ENCODE data around the gene SSBP2.
"Not testable (repeated sequence)": the region's sequence is repeated elsewhere in the genome, so short reads cannot be mapped to it uniquely, and the experiment has no call there.

Gene SSBP2

DNA sequence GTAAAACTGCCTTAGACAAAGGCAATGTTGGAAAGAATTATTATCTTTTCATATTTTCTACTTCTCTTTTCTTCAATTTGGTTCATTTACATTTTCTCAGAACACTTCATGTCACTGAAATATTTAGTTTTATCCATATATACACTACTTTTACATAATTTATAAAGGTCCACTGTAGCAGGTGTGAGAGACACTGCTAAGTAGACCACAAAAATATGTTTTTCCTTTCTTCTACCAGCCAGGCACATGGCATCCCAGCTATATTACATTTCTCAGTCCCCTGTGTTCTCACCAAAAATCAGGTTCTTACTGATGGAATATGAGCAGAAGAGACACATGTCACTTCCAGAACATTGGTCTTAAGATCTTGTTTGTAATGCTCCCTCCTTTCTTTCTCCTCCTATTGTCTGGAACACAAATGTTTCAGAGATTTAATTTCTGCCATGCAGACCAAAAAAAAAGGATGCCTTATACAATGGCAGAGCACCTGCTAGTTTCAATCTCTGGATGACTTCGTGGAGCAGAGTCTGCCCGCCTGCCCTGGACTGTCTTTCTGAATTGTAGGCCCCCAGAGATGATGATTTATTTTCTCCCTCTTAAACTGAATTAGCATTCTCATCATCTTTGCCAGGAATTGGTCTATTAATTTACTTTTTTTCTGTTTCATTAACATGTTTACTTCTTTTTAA, 231.5 kb downstream of the SSBP2 start:
- DNase-seq = no peak

DNA sequence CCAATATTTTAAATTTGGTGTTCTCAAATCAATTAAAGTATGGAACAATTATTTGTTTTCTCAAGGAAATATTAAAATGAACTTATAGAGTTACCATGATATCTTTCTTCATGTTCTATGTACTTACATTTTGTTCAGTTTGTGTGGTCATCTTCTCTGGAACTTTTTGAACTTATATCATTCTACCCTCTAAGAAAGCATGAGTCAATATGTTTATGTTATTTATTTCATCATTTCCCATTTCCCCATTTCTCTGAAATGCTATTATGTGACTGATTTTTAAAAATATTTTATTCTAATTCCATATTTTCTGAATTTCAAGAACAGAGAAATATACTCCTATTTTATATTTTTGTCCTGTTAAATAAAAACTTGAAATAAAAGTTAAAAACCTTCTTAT, 233.4 kb downstream of the SSBP2 start:
- DNase-seq = peak; percentile 31 to 36

DNA sequence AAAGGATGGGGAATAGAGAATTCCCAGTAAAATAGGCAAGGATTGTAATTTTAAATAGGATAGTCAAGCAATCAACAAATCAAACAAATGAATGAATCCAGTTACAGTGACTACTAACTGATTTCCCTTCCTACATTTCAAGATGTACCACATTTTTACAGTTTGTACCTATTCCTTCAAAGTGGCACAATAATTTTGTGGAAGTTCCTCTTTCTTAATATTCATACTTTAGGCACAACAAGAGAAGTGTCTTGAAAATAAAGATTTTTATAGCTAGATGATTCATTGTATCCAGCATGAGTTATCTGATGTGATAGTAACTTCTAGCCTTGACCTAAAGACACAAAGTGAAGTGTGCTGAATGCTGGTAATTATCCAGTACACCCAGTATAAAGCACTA, 234.8 kb downstream of the SSBP2 start:
- DNase-seq = peak in 1 of 2 experiments; percentile 12

DNA sequence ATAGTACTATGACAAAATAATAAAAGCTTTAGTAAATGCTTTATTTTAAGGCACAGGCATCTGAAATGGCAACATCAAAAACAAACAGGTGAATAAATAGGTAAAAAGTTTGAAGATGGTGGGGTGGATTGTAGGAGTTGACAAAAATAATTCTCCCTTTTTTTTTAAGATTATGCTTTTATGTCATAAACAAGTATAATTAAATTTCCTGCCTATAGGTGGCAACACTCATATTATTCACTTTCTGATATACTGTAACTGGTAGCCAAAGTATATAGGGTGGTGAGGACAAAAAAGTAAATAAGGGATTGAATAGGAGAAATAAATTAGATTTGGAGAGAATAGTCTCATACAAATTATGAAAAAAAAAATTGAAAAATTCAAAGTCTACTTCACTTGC, 236.9 kb downstream of the SSBP2 start:
- DNase-seq = peak; percentile 43 to 54

DNA sequence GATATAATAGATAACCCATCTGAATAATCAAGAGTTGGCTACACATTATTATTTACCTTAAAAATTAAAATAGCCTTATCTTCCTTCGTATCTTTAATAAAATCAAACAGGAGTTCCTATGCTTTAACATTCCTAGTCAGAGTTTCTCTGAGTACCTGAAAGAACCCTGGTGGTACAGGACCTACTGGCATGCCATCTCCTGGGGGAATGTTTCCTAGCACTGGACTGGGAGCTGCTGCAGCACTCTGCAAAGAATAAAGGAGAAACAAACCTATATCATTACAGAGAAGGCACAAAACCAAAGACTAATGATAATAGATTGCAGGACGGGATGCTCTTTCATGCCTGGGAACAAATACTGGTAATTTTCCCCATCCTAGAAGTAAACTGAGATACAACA, 237.4 kb downstream of the SSBP2 start:
- no peak for DNase-seq

DNA sequence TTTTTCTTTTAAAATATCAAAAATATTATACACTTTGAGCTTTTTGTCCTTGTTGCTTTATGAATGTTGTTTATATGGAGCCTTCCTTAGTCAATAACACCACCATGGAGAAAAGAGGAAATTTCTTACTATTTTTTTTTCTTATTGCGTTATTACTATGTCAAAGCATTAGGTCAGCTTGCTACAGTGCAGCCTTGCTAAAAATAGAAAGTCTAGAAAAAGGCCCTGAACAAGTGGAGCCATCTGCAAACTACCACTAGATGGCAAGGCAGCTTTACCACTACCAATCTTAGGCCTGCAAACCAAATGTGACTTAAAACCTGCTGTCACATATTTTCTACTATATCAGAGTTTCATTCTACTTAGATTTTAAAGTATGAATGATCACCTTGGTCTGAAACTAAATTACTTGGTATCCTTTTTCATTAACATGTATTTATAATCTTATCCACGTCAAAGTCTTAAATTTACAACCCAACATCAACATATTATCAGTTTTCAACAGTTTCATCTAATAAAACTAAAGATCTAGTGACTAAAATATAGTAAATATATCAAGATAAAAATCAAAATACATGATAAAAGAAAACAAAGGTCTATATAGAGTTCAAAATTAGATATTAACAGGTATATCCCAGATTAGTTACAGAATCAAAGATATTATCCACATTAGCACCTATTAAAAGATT, 243.9 kb downstream of the SSBP2 start:
- DNase-seq = peak; percentile 95

DNA sequence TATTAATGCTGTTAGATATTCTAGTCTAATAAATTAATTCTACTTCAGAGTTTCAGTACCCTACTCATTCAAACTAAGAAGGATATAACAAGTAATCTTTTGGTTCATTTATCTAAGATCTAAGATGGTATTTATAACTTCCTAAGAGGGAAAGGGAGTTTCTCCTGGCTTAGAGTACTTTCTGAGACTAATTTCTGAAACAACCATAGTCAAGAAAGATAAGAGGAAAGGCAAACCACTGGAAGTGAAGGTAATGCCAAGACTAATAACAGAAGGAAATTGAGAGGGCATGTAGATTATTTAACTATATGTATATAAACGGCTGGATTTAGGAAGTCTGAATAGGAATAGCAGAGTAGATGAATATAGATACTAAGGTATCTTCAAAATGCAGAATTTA, 244.5 kb downstream of the SSBP2 start:
- no peak for DNase-seq

DNA sequence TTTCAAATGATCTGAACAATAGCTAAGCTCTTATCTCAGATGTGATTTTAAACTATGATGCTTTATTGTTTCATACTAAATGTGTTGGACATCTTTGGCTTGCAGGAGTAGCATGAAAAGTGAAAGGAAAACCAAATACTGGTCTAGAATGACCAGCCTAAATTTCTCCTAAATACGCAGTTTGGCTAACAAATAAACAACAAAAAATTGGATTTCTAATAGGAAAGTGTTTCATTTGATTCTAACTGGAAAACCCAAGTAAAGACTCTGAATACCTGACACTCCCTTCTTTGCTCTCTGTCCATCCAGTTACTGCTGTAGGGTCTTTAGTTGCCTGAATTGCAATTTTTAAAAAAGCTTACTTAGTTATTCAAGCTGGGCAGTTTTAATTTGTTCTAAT, 245.2 kb downstream of the SSBP2 start:
- no peak for DNase-seq

DNA sequence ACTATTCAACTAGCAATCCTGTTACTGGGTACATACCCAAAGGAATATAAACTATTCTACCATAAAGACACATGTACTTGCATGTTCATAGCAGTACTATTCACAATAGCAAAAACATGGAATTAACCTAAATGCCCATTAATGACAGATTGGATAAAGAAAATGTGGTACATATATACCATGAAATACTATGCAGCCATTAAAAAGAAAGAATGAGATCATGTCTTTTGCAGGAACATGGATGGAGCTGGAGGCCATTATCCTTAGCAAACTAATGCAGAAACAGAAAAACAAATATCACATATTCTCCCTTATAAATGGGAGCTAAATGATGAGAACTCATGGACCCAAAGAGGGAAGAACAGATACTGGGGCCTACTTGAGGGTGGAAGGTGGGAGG, 247.3 kb downstream of the SSBP2 start:
- not testable (repeated sequence) for DNase-seq

DNA sequence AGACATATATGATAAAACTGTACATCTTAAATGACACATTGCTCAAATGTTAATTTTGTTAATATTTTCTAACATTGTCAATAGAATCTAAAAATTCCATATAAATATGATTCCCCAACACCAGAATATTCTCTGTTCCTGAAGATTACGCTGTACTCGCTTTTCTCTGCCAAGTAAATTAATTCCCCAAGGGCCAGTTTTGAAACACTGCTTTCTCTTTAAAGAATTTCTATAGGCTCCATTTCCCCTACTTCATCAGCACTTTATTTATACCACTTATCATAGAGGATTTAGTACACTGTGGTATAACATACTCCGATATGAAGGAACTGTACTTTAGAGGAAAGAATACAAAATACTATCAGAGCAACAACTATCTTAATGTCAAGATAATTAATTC, 255.6 kb downstream of the SSBP2 start:
- DNase-seq = no peak

DNA sequence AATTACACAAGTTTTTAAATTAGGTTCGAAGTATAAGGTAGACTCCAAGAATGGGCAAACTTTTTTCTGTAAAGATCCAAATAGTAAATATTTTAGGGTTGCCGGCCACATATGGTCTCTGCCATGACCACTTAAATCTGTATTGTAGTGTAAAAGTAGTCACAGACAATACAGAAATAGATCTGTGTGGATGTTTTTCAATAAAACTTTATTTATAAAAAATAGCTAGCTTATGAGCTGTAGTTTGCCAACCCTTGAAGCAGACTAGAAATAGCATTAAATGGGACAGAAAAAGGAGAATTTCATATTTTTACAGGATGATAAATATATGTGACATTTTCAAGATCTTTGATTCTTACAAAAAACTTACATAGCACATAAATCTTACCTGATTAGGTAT, 262.0 kb downstream of the SSBP2 start:
- DNase-seq = no peak

DNA sequence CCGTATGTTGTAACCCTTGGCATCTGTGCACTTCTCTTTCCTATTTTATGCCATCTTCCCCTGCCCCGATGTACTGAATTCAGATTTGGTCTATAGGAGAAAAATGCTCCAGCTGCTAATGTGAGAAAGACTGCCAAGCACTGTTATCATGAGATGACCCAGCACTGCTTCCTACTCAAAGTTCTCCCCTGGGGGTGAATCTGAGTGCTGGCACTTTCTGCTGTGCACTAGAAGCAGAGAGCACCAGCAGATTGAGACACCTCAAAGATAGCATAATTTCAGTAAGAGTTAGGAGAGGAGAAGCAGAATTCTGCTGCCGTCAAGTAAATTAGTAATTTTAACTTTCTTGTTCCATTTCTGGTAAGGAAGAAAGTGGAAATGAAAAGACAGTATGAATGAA, 264.2 kb downstream of the SSBP2 start:
- DNase-seq = no peak

DNA sequence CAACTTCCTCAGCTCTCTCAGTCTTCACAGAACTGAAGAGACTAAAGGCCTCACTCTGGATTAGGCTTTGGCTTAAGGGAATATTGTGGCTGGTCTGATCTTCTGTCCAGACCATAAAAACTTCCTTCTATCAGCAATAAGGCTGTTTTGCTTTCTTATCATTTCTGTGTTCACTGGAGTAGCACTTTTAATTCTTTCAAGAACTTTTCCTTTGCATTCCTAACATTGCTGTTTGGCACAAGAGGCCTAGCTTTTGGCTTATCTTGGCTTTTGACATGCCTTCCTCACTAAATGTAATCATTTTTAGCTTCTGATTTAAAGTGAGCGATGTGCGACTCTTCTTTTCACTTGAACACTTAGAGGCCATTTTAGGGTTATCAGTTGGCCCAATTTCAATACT, 268.3 kb downstream of the SSBP2 start:
- no peak for DNase-seq

DNA sequence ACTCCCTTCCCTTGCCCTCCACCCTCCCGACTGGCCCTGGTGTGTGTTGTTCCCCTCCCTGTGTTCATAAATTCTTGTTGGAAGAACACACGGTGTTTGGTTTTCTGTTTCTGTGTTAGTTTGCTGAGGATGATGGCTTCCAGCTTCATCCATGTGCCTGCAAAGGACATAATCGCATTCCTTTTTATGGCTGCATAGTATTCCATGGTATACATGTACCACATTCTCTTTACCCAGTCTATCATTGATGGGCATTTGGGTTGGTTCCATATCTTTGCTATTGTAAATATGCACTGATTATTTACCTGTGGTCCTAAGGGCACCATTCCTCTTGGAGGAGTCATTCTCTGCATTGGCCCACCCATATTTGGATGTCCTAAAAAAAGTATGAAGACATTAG, 277.5 kb downstream of the SSBP2 start:
- not testable (repeated sequence) for DNase-seq

DNA sequence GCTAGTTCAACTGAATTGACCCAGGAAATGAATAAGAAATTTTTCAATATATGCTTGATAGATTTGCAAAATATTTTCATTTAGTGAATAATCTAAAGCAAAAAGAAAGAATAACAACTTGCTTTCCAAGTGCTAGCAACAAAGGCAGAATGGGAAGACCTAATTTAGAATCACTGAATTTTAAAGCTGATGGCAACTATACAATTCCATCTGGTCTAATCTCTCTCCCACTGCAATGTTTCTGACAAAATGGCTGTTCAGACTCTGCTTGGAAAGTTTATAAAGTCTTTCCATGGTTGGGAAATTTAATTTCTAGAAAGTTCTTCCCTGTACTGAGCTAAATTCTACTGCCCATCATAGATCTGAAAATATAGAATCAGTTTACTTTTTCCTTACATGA, 281.2 kb downstream of the SSBP2 start:
- DNase-seq = no peak

DNA sequence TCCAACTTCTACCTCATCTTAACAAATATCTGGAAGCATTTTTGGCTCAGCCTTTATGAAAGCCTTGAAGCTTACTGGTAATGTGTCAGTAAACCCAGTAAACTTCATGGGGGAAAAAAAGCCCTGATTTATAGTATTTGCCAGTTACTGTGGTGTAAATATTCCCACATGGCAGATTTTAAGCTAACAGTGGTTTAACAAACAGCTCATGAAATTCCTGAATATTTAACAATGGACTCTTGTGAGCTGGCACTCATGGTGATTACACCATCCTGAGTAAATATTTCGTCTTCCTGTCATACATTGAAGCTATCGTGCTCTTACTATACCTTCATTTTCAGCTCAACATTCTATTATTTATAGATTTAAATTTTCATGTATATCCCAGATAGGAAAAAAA, 300.0 kb downstream of the SSBP2 start:
- no peak for DNase-seq

DNA sequence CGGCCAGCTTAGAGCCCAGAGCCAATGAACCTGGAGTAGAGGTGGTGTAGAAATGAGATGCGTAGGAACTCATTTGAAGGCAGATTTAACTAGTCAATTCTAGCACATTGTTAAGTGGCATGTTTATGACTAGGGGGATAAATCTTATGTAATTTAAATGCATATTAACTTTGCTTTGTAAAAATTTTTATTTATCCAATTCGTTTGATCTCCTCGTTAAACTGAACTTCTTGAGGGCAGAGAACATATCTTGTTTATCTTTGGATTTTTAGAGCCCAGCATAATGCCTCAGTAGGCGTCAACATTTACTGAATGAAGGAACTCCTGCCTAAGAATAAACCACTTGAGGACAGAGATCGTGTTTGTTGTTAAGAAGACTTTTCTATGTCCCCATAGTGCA, 315.9 kb downstream of the SSBP2 start:
- DNase-seq = no peak

DNA sequence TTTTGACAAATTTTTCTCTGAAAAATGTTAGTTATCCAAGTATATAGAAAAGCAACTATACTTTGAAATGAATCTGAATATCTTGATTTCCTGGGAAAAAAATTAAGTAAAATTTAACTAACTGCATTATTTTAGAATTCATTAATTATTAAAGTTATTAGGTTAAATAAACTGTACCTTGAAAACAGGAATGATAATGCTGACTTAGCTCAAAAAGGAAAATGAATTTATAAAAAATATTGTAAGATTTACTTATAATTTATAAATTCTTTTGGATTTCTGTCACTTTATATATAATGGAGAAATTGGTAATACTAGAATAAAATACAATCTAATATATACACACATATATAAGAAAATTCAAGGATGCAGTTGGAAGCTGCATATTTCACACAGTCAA, 320.9 kb downstream of the SSBP2 start:
- no peak for DNase-seq

DNA sequence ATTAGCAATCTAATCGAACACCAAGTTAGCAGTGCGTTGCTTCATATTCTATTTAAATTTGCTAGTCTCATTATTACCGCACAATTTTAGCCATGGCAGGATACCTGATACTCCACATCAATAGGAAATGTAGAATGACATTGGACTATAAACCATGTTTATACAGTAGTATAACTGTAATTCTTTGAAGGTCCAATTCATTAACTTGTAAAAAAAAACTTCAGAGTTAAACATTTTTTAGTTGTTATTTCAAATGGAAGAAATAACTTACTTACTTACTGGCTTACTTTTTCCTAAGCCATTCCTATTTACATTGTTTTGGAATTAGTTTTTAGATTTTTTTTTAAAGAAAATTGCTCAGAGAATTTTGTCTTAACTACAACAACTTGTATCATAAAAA, 321.5 kb downstream of the SSBP2 start:
- DNase-seq = no peak

DNA sequence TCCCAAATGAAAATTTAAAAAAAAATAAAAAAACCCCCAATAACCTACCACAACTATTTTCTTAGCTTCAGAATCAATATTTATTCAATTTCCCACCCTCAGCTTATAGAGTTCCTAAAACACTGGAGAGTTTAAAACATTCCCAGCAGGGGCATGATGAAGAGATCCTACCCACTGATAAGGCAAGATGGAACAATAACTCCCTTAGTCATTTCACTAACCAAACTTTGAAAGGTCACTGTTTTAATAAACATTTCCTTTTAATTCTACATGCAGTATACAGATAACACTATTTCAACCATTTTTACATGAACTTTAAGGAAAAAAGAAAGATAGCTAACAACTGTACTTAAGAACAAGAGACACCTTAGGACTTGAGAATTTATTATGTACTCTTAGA, 322.0 kb downstream of the SSBP2 start:
- no peak for DNase-seq

DNA sequence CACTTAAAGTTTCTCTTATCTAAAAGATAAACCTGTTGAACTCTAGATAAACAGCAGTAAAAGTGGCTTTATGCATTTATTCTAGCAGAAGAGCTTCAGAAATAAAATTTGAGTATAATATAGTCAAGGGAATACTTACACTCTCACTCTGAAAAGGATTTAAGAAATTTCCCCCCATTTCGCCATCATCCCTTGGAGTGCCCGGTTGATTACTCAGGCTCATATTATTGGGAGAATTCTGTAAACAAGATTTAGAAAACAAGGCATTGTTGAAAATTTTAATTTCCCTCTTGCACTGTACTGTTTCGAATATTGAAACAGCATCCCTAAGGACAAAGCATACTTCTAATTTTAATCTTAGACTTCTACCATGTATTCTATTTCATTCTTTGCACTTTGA, 322.5 kb downstream of the SSBP2 start:
- DNase-seq = no peak

DNA sequence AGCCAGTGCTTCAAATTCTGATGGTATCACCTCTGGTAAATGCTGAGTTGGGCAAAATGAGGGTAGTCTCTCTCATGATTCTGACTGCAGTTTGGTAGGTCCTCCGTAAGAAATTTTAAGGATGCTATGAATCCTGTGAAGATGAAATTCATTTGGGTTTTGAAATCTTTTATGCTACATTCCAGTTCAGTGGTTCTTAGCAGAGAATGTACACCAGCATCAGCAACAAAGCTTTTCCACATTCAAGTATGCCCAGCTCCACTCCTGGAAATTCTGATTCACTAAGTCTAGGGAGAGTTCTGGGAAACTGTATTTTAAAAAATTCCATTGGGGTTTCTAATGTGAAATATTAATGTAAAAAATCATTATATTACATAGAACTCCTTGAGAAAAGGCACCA, 323.3 kb downstream of the SSBP2 start:
- DNase-seq = no peak

DNA sequence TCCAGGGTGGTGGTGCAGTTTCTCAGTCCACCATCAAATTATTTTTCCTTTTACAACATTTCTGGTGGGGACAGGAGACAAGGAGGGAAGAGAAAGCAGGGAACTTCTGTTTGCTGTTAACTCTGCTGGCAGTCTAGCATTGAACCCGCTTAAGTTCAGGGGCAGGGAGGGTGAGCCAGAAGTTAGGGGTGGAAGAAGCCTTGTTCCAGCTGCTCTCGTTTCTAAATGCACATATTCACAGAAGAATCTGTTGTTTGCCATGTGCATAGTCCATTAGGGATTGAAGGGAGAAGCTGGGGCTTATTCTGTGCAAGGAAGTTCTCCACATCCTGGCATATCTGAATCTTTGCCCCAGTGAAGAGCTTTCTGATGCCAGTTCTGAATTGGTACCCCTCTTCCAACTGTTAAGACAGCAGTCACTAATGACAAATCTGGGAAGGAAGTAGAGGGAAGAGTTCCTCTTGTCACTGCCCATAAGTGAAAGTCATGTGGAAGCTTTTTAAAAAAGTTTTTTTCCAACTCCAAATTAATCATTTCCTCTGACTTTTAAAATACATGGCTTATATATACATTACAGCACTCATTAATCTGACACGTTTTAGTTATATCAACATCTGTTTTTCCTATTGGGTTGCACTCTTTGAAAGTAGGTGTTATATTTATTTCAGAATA, 324.4 kb downstream of the SSBP2 start:
- DNase-seq = no peak

DNA sequence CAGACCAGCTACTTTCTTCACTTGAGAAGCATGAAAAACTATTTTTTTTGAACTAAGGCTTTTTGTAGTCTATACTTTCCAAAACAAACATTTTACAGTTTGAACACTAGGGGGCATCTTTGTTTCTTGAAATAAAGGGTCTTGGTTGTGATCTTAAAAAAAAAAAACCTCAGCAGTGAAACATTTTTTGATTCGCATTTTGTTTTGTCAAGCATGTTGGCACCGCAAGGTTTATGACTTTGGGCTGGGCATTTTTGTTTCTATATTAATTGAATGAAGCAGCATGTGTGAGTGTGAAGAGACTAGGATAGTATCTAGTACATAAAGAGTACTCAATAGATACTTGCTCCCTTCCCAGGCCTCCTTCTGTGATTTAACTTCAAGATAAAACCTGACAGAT, 325.3 kb downstream of the SSBP2 start:
- peak; percentile 45 to 63 for DNase-seq

All from AML-193 (cell line).